ENCODE measurements around the gene CHD5. TPM values are rescaled to one million over a fixed set of nuclear protein-coding genes. Genes with fewer than 3 reads are reported as not detected.

Gene CHD5
- total and polyA plus RNA-seq, 2 experiments from 2014 or later = 0.11 to 0.24 TPM

- Histone ChIP-seq H3K4me1 (ENCODE audit: low read depth) (no peaks in the 10 kb centered on the region), H3K4me3 (no peak overlapping the region), H3K27me3 (peaks cover 35% of the 10 kb centered on the region), H3K27ac (no peak overlapping the region), H3K36me3 (no peaks in the 10 kb centered on the region), H3K9me3 (ENCODE audit: low read depth) (no peaks in the 10 kb centered on the region)
- no peak for TF ChIP-seq CTCF (IDR thresholded peaks at IDR 0.05; ENCODE audit: low read depth, low read length)
- DNase-seq (ENCODE audit: low read depth in 1 of 2, low spot score in 1 of 2) = no peak
These were observed 9.9 kb downstream of the CHD5 start for GRCh38 chr1:6170116-6170741.

GRCh38 chr1:6168947-6169586 lies 11.1 kb downstream of the CHD5 start:
- no peaks in the 10 kb centered on the region for H3K9me3 ChIP-seq (ENCODE audit: low read depth)
- TF ChIP-seq CTCF (IDR thresholded peaks at IDR 0.05; ENCODE audit: low read depth, low read length) = no peak
- no peak for DNase-seq (ENCODE audit: low read depth in 1 of 2, low spot score in 1 of 2)
- no peak overlapping the region for H3K27ac ChIP-seq
- H3K27me3 ChIP-seq = peaks cover 35% of the 10 kb centered on the region
- no peak overlapping the region for H3K4me3 ChIP-seq
- H3K36me3 ChIP-seq = no peaks in the 10 kb centered on the region
- no peaks in the 10 kb centered on the region for H3K4me1 ChIP-seq (ENCODE audit: low read depth)

- TF ChIP-seq CTCF (IDR thresholded peaks at IDR 0.05; ENCODE audit: low read depth, low read length) = no peak
- no peaks in the 10 kb centered on the region for H3K4me1 ChIP-seq (ENCODE audit: low read depth)
These were observed 12.5 kb downstream of the CHD5 start for GRCh38 chr1:6167391-6168303.

GRCh38 chr1:6166655-6167390 lies 13.3 kb downstream of the CHD5 start:
- no peaks in the 10 kb centered on the region for H3K36me3 ChIP-seq
- no peak for TF ChIP-seq CTCF (IDR thresholded peaks at IDR 0.05; ENCODE audit: low read depth, low read length)
- DNase-seq (ENCODE audit: low read depth in 1 of 2, low spot score in 1 of 2) = no peak
- peaks cover 37% of the 10 kb centered on the region for H3K27me3 ChIP-seq
- H3K27ac ChIP-seq = no peak overlapping the region
- no peaks in the 10 kb centered on the region for H3K9me3 ChIP-seq (ENCODE audit: low read depth)
- H3K4me3 ChIP-seq = no peak overlapping the region
- H3K4me1 ChIP-seq (ENCODE audit: low read depth) = no peaks in the 10 kb centered on the region

More at GRCh38 chr1:6167391-6168303, 12.5 kb downstream of the CHD5 start:
- peaks cover 36% of the 10 kb centered on the region for H3K27me3 ChIP-seq
- H3K9me3 ChIP-seq (ENCODE audit: low read depth) = no peaks in the 10 kb centered on the region
- H3K27ac ChIP-seq = no peak overlapping the region
- H3K36me3 ChIP-seq = no peaks in the 10 kb centered on the region
- no peak overlapping the region for H3K4me3 ChIP-seq
- DNase-seq (ENCODE audit: low read depth in 1 of 2, low spot score in 1 of 2) = no peak

GRCh38 chr1:6166221-6166620 lies 13.9 kb downstream of the CHD5 start:
- no peak for DNase-seq (ENCODE audit: low read depth in 1 of 2, low spot score in 1 of 2)
- H3K36me3 ChIP-seq = no peaks in the 10 kb centered on the region
- TF ChIP-seq CTCF (IDR thresholded peaks at IDR 0.05; ENCODE audit: low read depth, low read length) = no peak
- H3K4me1 ChIP-seq (ENCODE audit: low read depth) = no peaks in the 10 kb centered on the region
- no peak overlapping the region for H3K4me3 ChIP-seq
- peaks cover 37% of the 10 kb centered on the region for H3K27me3 ChIP-seq
- no peaks in the 10 kb centered on the region for H3K9me3 ChIP-seq (ENCODE audit: low read depth)
- H3K27ac ChIP-seq = no peak overlapping the region

Data from cardiac muscle cell (in vitro differentiated cells and primary cell).